H1 (cell line): ENCODE measurements around the gene COL19A1. TPM values are rescaled to one million over a fixed set of nuclear protein-coding genes. Genes with fewer than 3 reads are reported as not detected.

Source experiments
- CTCF ChIA-PET: fragments of 300-600 bp; sonication (Branson Sonifier 250); formaldehyde crosslinking; loops from one replicate; lab custom pipeline; 2021; ENCODE audit not compliant: partially characterized antibody; lab: Charles Lee
- POLR2A ChIA-PET: fragments of 300-600 bp; sonication (Branson Sonifier 250); formaldehyde crosslinking; loops from one replicate; lab custom pipeline; 2021; ENCODE audit warnings: inconsistent platforms; ENCODE audit not compliant: partially characterized antibody; lab: Charles Lee
- DNase-seq, 2 experiments: peaks; one replicate each; pipeline versions ENCODE4 v3.0.0 to v3.0.0-alpha.2; 2010 to 2022; ENCODE audit warnings: low spot score in 2 of 2, low read depth in 1 of 2, mixed read lengths in 1 of 2
- FAIRE-seq: peaks from 2 replicates; lab custom pipeline; 2011; peaks lifted over from hg19 to GRCh38; lab: Jason Lieb, UNC
- H2AFZ ChIP-seq: 2 replicates; pipeline ENCODE4 v1.8.1; 2012; ENCODE audit warnings: low read length, inconsistent platforms
- H2AK5ac ChIP-seq: 2 replicates; pipeline ENCODE4 v1.6.1; 2013; ENCODE audit warnings: low read depth, low read length
- H2BK120ac ChIP-seq: replicated peaks from 2 replicates; pipeline ENCODE3; 2013; ENCODE audit warnings: low read depth, low read length, inconsistent platforms
- H2BK12ac ChIP-seq: 2 replicates; pipeline ENCODE4 v1.6.1; 2013; ENCODE audit warnings: low read depth, low read length
- H2BK15ac ChIP-seq: 2 replicates; pipeline ENCODE4 v1.6.1; 2013; ENCODE audit warnings: low read length
- H2BK20ac ChIP-seq: 2 replicates; pipeline ENCODE4 v1.6.1; 2013; ENCODE audit warnings: low read length
- H2BK5ac ChIP-seq: 2 replicates; pipeline ENCODE4 v1.6.1; 2013; ENCODE audit warnings: low read depth, low read length
- H3K14ac ChIP-seq: 2 replicates; pipeline ENCODE4 v1.6.1; 2013; ENCODE audit warnings: inconsistent platforms; ENCODE audit not compliant: insufficient read length
- H3K18ac ChIP-seq: 2 replicates; pipeline ENCODE4 v1.6.1; 2013; ENCODE audit warnings: low read length; ENCODE audit errors: extremely low read depth
- H3K23ac ChIP-seq: 2 replicates; pipeline ENCODE4 v1.6.1; 2013; ENCODE audit warnings: inconsistent platforms; ENCODE audit not compliant: insufficient read length
- H3K23me2 ChIP-seq: 2 replicates; pipeline ENCODE4 v1.6.1; 2013; ENCODE audit warnings: low read depth, low read length
- H3K27ac ChIP-seq: 2 replicates; pipeline ENCODE4 v1.6.1; 2011; ENCODE audit warnings: low read depth, low read length, inconsistent platforms
- H3K27me3 ChIP-seq, 4 experiments: replicated peaks in 1 of 4; 1 replicate in 1 of 4; 2 replicates in 3 of 4; pipeline versions ENCODE4 v1.6.1 to v1.8.1; 2011 to 2013; ENCODE audit warnings: low read length in 3 of 4, mild to moderate bottlenecking in 3 of 4, inconsistent platforms in 2 of 4, mixed read lengths in 2 of 4, moderate library complexity in 1 of 4; ENCODE audit not compliant: control insufficient read depth in 3 of 4, insufficient read depth in 3 of 4; ENCODE audit errors: extremely low read depth in 1 of 4
- H3K36me3 ChIP-seq, 4 experiments: 2 replicates each; pipeline versions ENCODE4 v1.6.1 to v1.8.1; 2011 to 2013; ENCODE audit warnings: mild to moderate bottlenecking in 4 of 4, low read length in 3 of 4, moderate library complexity in 2 of 4, control low read depth in 1 of 4, inconsistent platforms in 1 of 4; ENCODE audit not compliant: insufficient read depth in 4 of 4, control insufficient read depth in 2 of 4
- H3K4ac ChIP-seq: replicated peaks from 2 replicates; pipeline ENCODE3; 2013; ENCODE audit warnings: low read length, low read depth, mixed read lengths, inconsistent platforms; ENCODE audit not compliant: insufficient read length
- H3K4me1 ChIP-seq, 4 experiments: replicated peaks in 1 of 4; 1 replicate in 1 of 4; 2 replicates in 3 of 4; pipeline versions ENCODE4 v1.6.1 to v1.8.1; 2011 to 2013; ENCODE audit warnings: low read length in 3 of 4, inconsistent platforms in 2 of 4, mixed read lengths in 1 of 4; ENCODE audit not compliant: insufficient read depth in 4 of 4, control insufficient read depth in 3 of 4
- H3K4me2 ChIP-seq, 2 experiments: 2 replicates each; pipeline versions ENCODE4 v1.6.1 to v1.8.1; 2011 to 2013; ENCODE audit warnings: low read depth in 2 of 2, low read length in 2 of 2, control low read depth in 1 of 2, inconsistent platforms in 1 of 2, mild to moderate bottlenecking in 1 of 2; ENCODE audit not compliant: insufficient read depth in 1 of 2
- H3K4me3 ChIP-seq, 4 experiments: fragments of 200-600, 300-600 bp in 1 of 4; sonication (generic), shearing (Covaris generic), sonication (Bioruptor Twin) in 1 of 4; 2 replicates each; pipeline versions ENCODE4 v1.5.1 to v1.8.1; 2011 to 2016; ENCODE audit warnings: low read length in 4 of 4, low read depth in 3 of 4, control low read depth in 2 of 4, inconsistent platforms in 2 of 4, mild to moderate bottlenecking in 2 of 4, mixed read lengths in 1 of 4, moderate library complexity in 1 of 4; ENCODE audit not compliant: insufficient read depth in 2 of 4; ENCODE audit errors: extremely low read depth in 1 of 4
- H3K56ac ChIP-seq: replicated peaks from 2 replicates; pipeline ENCODE3; 2013; ENCODE audit warnings: low read depth, mild to moderate bottlenecking, mixed read lengths, low read length, inconsistent platforms; ENCODE audit not compliant: insufficient read length
- H3K79me1 ChIP-seq: 2 replicates; pipeline ENCODE4 v1.6.1; 2013; ENCODE audit warnings: low read depth, low read length, control low read depth
- H3K79me2 ChIP-seq, 2 experiments: 2 replicates each; pipeline versions ENCODE4 v1.6.1 to v1.8.1; 2012 to 2013; ENCODE audit warnings: low read length in 2 of 2, mild to moderate bottlenecking in 2 of 2, inconsistent platforms in 1 of 2; ENCODE audit not compliant: insufficient read depth in 2 of 2, control insufficient read depth in 1 of 2
- H3K9ac ChIP-seq, 4 experiments: replicated peaks in 1 of 4; 1 replicate in 1 of 4; 2 replicates in 3 of 4; pipeline versions ENCODE4 v1.6.1 to v1.8.1; 2011 to 2013; ENCODE audit warnings: low read depth in 3 of 4, low read length in 3 of 4, control low read depth in 2 of 4, mild to moderate bottlenecking in 2 of 4, moderate library complexity in 2 of 4, inconsistent platforms in 1 of 4; ENCODE audit errors: extremely low read depth in 1 of 4
- H3K9me3 ChIP-seq, 2 experiments: 2 replicates each; pipeline versions ENCODE4 v1.6.1 to v1.8.1; 2012 to 2013; ENCODE audit warnings: mild to moderate bottlenecking in 2 of 2, moderate library complexity in 2 of 2, control low read depth in 1 of 2, inconsistent platforms in 1 of 2, low read depth in 1 of 2, low read length in 1 of 2, mixed read lengths in 1 of 2; ENCODE audit not compliant: insufficient read depth in 2 of 2
- H4K20me1 ChIP-seq, 2 experiments: replicated peaks in 1 of 2; 2 replicates each; pipeline versions ENCODE3 to v1.8.1; 2011 to 2013; ENCODE audit warnings: inconsistent platforms in 2 of 2, low read length in 2 of 2, mild to moderate bottlenecking in 1 of 2; ENCODE audit not compliant: insufficient read depth in 2 of 2, control insufficient read depth in 1 of 2
- H4K5ac ChIP-seq: 2 replicates; pipeline ENCODE4 v1.6.1; 2013; ENCODE audit warnings: low read length, low read depth, mixed read lengths, inconsistent platforms; ENCODE audit not compliant: insufficient read length
- H4K8ac ChIP-seq: 2 replicates; pipeline ENCODE4 v1.8.0; 2013; ENCODE audit warnings: mild to moderate bottlenecking, moderate library complexity, low read length, inconsistent platforms; ENCODE audit not compliant: insufficient read depth; ENCODE audit errors: extremely low read depth
- H4K91ac ChIP-seq: replicated peaks from 2 replicates; pipeline ENCODE3; 2013; ENCODE audit warnings: low read length, mixed read lengths, inconsistent platforms; ENCODE audit not compliant: insufficient read length
- CREB1 ChIP-seq: IDR thresholded peaks from 2 replicates; pipeline ENCODE4 v1.6.1; 2012; ENCODE audit warnings: inconsistent platforms
- HDAC2 ChIP-seq, 2 experiments: fragments of 300-600 bp in 1 of 2; sonication (generic) in 1 of 2; IDR thresholded peaks; 2 replicates each; pipeline ENCODE4 v1.6.1; 2011 to 2012; ENCODE audit warnings: low read depth in 2 of 2, low read length in 2 of 2, mild to moderate bottlenecking in 2 of 2, moderate library complexity in 2 of 2, borderline replicate concordance in 1 of 2, inconsistent platforms in 1 of 2
- MAFK ChIP-seq: IDR thresholded peaks from 2 replicates; pipeline ENCODE4 v1.6.1; 2012; ENCODE audit warnings: low read depth, mild to moderate bottlenecking, improper control_type of control experiment, low read length
- PHF8 ChIP-seq: fragments of 200-600 bp; sonication (generic); conservative IDR thresholded peaks from 2 replicates; pipeline ENCODE4 v1.7.1; 2012; ENCODE audit warnings: low read depth, mild to moderate bottlenecking, inconsistent platforms, low read length, moderate library complexity
- POLR2A ChIP-seq, 2 experiments: IDR thresholded peaks; 1 replicate in 1 of 2; 2 replicates in 1 of 2; pipeline ENCODE4 v1.6.1; 2011; ENCODE audit warnings: low read depth in 2 of 2, low read length in 2 of 2, mild to moderate bottlenecking in 2 of 2; ENCODE audit errors: control extremely low read depth in 1 of 2
- RBBP5 ChIP-seq: IDR thresholded peaks from 2 replicates; pipeline ENCODE4 v1.7.1; 2012; ENCODE audit warnings: low read depth, mild to moderate bottlenecking, inconsistent platforms, low read length, moderate library complexity, borderline replicate concordance
- SP1 ChIP-seq: IDR thresholded peaks from 2 replicates; pipeline ENCODE4 v1.6.1; 2011; ENCODE audit warnings: low read depth, low read length
- SUZ12 ChIP-seq: fragments of 200-600 bp; sonication (generic); IDR thresholded peaks from 2 replicates; pipeline ENCODE4 v1.6.1; 2012; ENCODE audit warnings: mild to moderate bottlenecking, inconsistent platforms, low read length, moderate library complexity, mixed read lengths
- YY1 ChIP-seq: IDR thresholded peaks from 2 replicates; pipeline ENCODE4 v1.6.1; 2011; ENCODE audit warnings: low read depth, mild to moderate bottlenecking, low read length
- ZNF274 ChIP-seq: IDR thresholded peaks from 2 replicates; pipeline ENCODE4 v1.7.0; 2012; ENCODE audit warnings: low read length, borderline replicate concordance; ENCODE audit errors: extremely low read depth
- polyA plus RNA-seq, 7 experiments: library from polyadenylated mRNA; depleted of rRNA in 3 of 7; stranded (reverse) in 5 of 7; unstranded in 2 of 7; fragments of >200 nt in 5 of 7; fragments of 200-250 nt in 2 of 7; gene quantifications; 1 replicate in 5 of 7; 2 replicates in 1 of 7; 4 replicates in 1 of 7; pipeline versions ENCODE4 v1.2.1 to v1.2.3, GENCODE V29; 2011 to 2013; ENCODE audit warnings: missing spikeins in 2 of 7, mixed read lengths in 2 of 7
- total RNA-seq: library from RNA; stranded (reverse); fragmentation: NEBNext Ultra II Directional; extraction: Animal tissue kit (Norgen Biotek cat#: 25700); gene quantifications from 2 replicates; pipeline ENCODE4 v1.2.1, GENCODE V29; 2021

The COL19A1 gene
- total and polyA plus RNA-seq, 2 of the 8 experiments (the other 6 are each of a cell fraction or from before 2014, with no cell fraction given), result not detected

- no peak overlapping the region for H2AK5ac ChIP-seq
- no peaks in the 10 kb centered on the region for H4K20me1 ChIP-seq
- no peak overlapping the region for H2AFZ ChIP-seq
- H4K5ac ChIP-seq, result no peak overlapping the region
- CTCF ChIA-PET, result interaction anchor here (1.5 kb wide), 1 partner anchor 32 kb away, joined by 3 read pairs; no protein-coding TSS in a partner anchor
- no peak overlapping the region for H3K18ac ChIP-seq
- H3K23ac ChIP-seq, result no peak overlapping the region
- FAIRE-seq, result no peak
- H2BK20ac ChIP-seq, result no peak overlapping the region
- POLR2A ChIA-PET, result no interaction called here
- H3K27ac ChIP-seq, result no peak overlapping the region
- H3K4me1 ChIP-seq, result peaks cover 0 to 3% (median 0%) of the 10 kb centered on the region in 4 experiments; a peak in 1 of 7 replicates
- H3K4ac ChIP-seq, result no peak overlapping the region
- H4K8ac ChIP-seq, result no peak overlapping the region
- H2BK15ac ChIP-seq, result no peak overlapping the region
- no peak overlapping the region for H3K9ac ChIP-seq
- no peak overlapping the region for H3K14ac ChIP-seq
- no peaks in the 10 kb centered on the region; the same call in 1 of the 2 replicates for H3K23me2 ChIP-seq
- H3K36me3 ChIP-seq, result no peaks in the 10 kb centered on the region
- no peak overlapping the region for H3K4me2 ChIP-seq
- H2BK120ac ChIP-seq, result no peak overlapping the region
- H3K56ac ChIP-seq, result no peak overlapping the region
- H2BK5ac ChIP-seq, result no peak overlapping the region
- H3K79me1 ChIP-seq, result no peaks in the 10 kb centered on the region
- no peak overlapping the region for H3K4me3 ChIP-seq
- TF ChIP-seq ZNF274 (no peak), HDAC2 (IDR thresholded peaks at IDR 0.05; ENCODE audit: borderline replicate concordance in 1 of 2, low read depth in 2 of 2, low read length in 2 of 2) (no peak), PHF8 (no peak), YY1 (no peak), POLR2A (IDR thresholded peaks at IDR 0.05; ENCODE audit: control extremely low read depth in 1 of 2, low read depth in 2 of 2, low read length in 2 of 2) (no peak), RBBP5 (no peak), SUZ12 (no peak), CREB1 (no peak), MAFK (no peak), SP1 (no peak)
- TF ChIP-seq, all 59 proteins: peak for 0
- Histone ChIP-seq H3K27me3 (no peaks in the 10 kb centered on the region), H2BK12ac (no peak overlapping the region), H3K9me3 (no peaks in the 10 kb centered on the region), H3K79me2 (no peaks in the 10 kb centered on the region), H4K91ac (no peak overlapping the region)
- DNase-seq, result no peak
Measured at GRCh38 chr6:70073637-70074036, 207.3 kb downstream of the COL19A1 start.
